ENCODE results near the gene BCL2.

Gene BCL2

DNA sequence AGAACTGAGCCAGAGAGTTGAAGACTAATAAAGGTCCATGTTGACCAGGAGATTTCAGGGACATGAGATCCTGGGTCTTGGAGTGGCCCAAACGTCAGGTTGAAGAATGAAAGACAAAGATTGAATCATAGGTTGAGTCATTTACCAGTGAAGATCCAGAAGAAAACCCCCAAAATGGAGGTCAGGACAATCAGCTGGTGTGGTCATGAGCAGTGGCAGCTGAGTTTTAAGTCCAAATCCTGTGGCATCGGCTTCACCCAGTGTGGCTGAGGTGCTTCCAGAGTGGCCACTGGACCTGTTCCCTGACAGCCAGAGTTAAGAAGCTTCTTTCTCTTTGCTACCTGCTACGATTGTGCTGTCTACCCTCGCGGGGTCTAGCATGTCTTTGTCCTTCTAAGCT, 234.0 kb downstream of the BCL2 start:
- TF ChIP-seq, protein P1, sequence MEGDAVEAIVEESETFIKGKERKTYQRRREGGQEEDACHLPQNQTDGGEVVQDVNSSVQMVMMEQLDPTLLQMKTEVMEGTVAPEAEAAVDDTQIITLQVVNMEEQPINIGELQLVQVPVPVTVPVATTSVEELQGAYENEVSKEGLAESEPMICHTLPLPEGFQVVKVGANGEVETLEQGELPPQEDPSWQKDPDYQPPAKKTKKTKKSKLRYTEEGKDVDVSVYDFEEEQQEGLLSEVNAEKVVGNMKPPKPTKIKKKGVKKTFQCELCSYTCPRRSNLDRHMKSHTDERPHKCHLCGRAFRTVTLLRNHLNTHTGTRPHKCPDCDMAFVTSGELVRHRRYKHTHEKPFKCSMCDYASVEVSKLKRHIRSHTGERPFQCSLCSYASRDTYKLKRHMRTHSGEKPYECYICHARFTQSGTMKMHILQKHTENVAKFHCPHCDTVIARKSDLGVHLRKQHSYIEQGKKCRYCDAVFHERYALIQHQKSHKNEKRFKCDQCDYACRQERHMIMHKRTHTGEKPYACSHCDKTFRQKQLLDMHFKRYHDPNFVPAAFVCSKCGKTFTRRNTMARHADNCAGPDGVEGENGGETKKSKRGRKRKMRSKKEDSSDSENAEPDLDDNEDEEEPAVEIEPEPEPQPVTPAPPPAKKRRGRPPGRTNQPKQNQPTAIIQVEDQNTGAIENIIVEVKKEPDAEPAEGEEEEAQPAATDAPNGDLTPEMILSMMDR (conservative IDR thresholded peaks at IDR 0.05; ENCODE audit: low read depth, low read length) = no peak
- H3K36me3 ChIP-seq (ENCODE audit: insufficient read depth) = no peaks in the 10 kb centered on the region
- no peaks in the 10 kb centered on the region for H3K79me2 ChIP-seq (ENCODE audit: insufficient read depth, low read depth)
- H4K20me1 ChIP-seq (ENCODE audit: insufficient read depth) = no peaks in the 10 kb centered on the region
- no peak overlapping the region for H3K4me3 ChIP-seq (IDR thresholded peaks at IDR 0.05; ENCODE audit: insufficient read depth, low read depth, low read length)
- no peak overlapping the region for H2AFZ ChIP-seq (ENCODE audit: low read depth)
- no peak overlapping the region for H3K4me2 ChIP-seq
- H3K4me1 ChIP-seq (ENCODE audit: low read depth, poor library complexity, severe bottlenecking) = no peaks in the 10 kb centered on the region
- H3K27ac ChIP-seq = no peak overlapping the region
- H3K9ac ChIP-seq = no peak overlapping the region
- H3K27me3 ChIP-seq (ENCODE audit: insufficient read depth, low read depth) = no peaks in the 10 kb centered on the region

DNA sequence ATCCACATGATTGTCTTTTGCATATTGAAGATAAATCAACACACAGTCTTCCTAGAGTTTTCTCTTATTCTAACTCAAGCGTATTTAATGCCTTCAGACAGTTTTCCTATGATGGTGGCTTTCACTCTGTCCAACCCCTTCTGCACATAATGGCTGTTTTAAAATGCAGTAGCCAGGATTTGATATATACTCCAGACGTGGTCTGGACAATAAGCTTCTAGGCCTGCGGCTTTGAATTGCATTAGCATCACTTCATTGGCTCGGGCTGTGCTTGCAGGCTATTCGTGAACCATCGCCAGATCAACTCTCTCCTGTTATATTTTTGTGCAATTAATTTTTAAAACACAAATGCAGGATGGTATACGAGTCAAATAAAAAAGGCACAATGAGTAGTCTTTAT, 235.3 kb downstream of the BCL2 start:
- Histone ChIP-seq H3K36me3 (ENCODE audit: insufficient read depth) (no peaks in the 10 kb centered on the region), H3K9ac (no peak overlapping the region), H4K20me1 (ENCODE audit: insufficient read depth) (no peaks in the 10 kb centered on the region), H3K27me3 (ENCODE audit: insufficient read depth, low read depth) (no peaks in the 10 kb centered on the region), H3K4me1 (ENCODE audit: low read depth, poor library complexity, severe bottlenecking) (no peaks in the 10 kb centered on the region), H3K4me3 (IDR thresholded peaks at IDR 0.05; ENCODE audit: insufficient read depth, low read depth, low read length) (no peak overlapping the region), H3K79me2 (ENCODE audit: insufficient read depth, low read depth) (no peaks in the 10 kb centered on the region), H3K4me2 (no peak overlapping the region), H3K27ac (no peak overlapping the region), H2AFZ (ENCODE audit: low read depth) (no peak overlapping the region)
- TF ChIP-seq, protein P1 (conservative IDR thresholded peaks at IDR 0.05; ENCODE audit: low read depth, low read length) = no peak

DNA sequence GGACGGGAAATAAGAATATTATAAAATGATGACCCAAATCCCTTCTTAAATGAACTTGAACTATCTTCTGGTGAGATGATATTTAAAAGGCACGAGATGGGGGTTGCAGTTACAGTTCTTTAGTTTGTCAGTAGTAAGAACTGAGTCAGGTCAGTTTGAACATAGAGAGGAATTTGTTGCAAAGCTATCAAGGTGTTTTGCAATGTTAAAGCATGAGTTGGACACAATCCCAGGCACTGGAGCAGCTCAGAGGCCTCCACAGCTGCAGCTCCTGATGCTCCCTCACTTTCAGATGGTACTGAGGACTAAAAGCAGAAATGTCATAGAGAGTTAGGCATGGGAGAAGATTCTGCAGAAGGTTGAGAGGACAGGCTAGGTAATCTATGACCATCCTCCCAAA, 236.0 kb downstream of the BCL2 start:
- Histone ChIP-seq H2AFZ (ENCODE audit: low read depth) (no peak overlapping the region), H3K4me1 (ENCODE audit: low read depth, poor library complexity, severe bottlenecking) (no peaks in the 10 kb centered on the region), H3K4me3 (IDR thresholded peaks at IDR 0.05; ENCODE audit: insufficient read depth, low read depth, low read length) (no peak overlapping the region), H3K4me2 (no peak overlapping the region), H4K20me1 (ENCODE audit: insufficient read depth) (no peaks in the 10 kb centered on the region), H3K79me2 (ENCODE audit: insufficient read depth, low read depth) (no peaks in the 10 kb centered on the region), H3K27me3 (ENCODE audit: insufficient read depth, low read depth) (no peaks in the 10 kb centered on the region), H3K36me3 (ENCODE audit: insufficient read depth) (no peaks in the 10 kb centered on the region), H3K9ac (no peak overlapping the region), H3K27ac (no peak overlapping the region)
- TF ChIP-seq, protein P1 (conservative IDR thresholded peaks at IDR 0.05; ENCODE audit: low read depth, low read length) = no peak

DNA sequence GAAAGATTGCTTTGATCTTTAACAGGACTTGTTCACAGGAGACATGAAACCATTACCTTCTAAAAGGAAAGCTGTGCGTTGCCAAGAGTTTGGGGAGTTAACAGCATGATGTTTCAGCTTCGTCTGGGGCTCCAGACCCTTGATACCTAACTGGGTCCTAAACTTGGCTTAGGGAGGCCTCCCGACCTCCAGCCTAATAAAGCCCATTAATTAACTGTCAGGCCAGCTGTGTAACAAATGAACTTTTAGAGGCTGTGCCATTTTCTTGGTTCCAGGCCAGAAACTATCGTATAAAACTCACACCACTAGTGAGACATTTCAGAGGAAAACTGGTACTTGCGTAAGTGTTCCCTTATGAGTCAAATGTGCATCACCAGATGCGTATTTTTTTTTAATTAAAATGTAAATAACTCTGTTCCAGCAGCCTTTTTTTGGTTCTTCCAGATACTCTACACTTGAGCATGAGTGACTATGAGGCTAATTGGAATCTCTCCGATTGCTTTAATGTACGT, 236.5 kb downstream of the BCL2 start:
- no peaks in the 10 kb centered on the region for H4K20me1 ChIP-seq (ENCODE audit: insufficient read depth)
- H3K79me2 ChIP-seq (ENCODE audit: insufficient read depth, low read depth) = no peaks in the 10 kb centered on the region
- no peak overlapping the region for H3K4me3 ChIP-seq (IDR thresholded peaks at IDR 0.05; ENCODE audit: insufficient read depth, low read depth, low read length)
- no peaks in the 10 kb centered on the region for H3K27me3 ChIP-seq (ENCODE audit: insufficient read depth, low read depth)
- TF ChIP-seq, protein P1 (conservative IDR thresholded peaks at IDR 0.05; ENCODE audit: low read depth, low read length) = no peak
- H3K9ac ChIP-seq = no peak overlapping the region
- H2AFZ ChIP-seq (ENCODE audit: low read depth) = no peak overlapping the region
- no peaks in the 10 kb centered on the region for H3K4me1 ChIP-seq (ENCODE audit: low read depth, poor library complexity, severe bottlenecking)
- no peaks in the 10 kb centered on the region for H3K36me3 ChIP-seq (ENCODE audit: insufficient read depth)
- no peak overlapping the region for H3K4me2 ChIP-seq
- H3K27ac ChIP-seq = no peak overlapping the region

Data from KMS-11 (cell line).